Measurements from ENCODE around the gene CTNNA1. TPM values are rescaled to one million over a fixed set of nuclear protein-coding genes. Genes with fewer than 3 reads are reported as not detected.

Gene CTNNA1
- polyA plus RNA-seq, 1 donor (not counting 4 experiments of a cell fraction or from before 2014, with no cell fraction given): 119 TPM

- H3K27ac ChIP-seq (ENCODE audit: control insufficient read depth, insufficient read depth, low read length): no peak overlapping the region
- H3K36me3 ChIP-seq (ENCODE audit: control insufficient read depth in 2 of 2, extremely low read depth in 1 of 2, insufficient read depth in 2 of 2, low read length in 2 of 2): peaks cover 1 to 11% of the 10 kb centered on the region in 2 experiments
- peaks cover 76% of the 10 kb centered on the region for H3K79me2 ChIP-seq (ENCODE audit: control insufficient read depth, insufficient read depth, low read length)
- H3K9me1 ChIP-seq (ENCODE audit: control insufficient read depth, extremely low read depth, insufficient read depth, low read length): no peaks in the 10 kb centered on the region
- DNase-seq (ENCODE audit: low read depth, low spot score) (no peak), FAIRE-seq (peak; percentile 23)
- no peak overlapping the region for H2AFZ ChIP-seq (ENCODE audit: control insufficient read depth, low read length)
- TF ChIP-seq EZH2 (IDR thresholded peaks at IDR 0.05; ENCODE audit: low read length): no peak
- TF ChIP-seq, protein P1, sequence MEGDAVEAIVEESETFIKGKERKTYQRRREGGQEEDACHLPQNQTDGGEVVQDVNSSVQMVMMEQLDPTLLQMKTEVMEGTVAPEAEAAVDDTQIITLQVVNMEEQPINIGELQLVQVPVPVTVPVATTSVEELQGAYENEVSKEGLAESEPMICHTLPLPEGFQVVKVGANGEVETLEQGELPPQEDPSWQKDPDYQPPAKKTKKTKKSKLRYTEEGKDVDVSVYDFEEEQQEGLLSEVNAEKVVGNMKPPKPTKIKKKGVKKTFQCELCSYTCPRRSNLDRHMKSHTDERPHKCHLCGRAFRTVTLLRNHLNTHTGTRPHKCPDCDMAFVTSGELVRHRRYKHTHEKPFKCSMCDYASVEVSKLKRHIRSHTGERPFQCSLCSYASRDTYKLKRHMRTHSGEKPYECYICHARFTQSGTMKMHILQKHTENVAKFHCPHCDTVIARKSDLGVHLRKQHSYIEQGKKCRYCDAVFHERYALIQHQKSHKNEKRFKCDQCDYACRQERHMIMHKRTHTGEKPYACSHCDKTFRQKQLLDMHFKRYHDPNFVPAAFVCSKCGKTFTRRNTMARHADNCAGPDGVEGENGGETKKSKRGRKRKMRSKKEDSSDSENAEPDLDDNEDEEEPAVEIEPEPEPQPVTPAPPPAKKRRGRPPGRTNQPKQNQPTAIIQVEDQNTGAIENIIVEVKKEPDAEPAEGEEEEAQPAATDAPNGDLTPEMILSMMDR (optimal IDR thresholded peaks at IDR 0.05 in 1 of 3, IDR thresholded peaks at IDR 0.05 in 1 of 3, conservative IDR thresholded peaks at IDR 0.05 in 1 of 3; ENCODE audit: extremely low read depth in 1 of 3, insufficient read depth in 2 of 3, low read length in 3 of 3): no peak
- dilution Hi-C loops (cut with MboI; ENCODE audit: extremely low pct_ligation_motif_present, low sequenced_read_pairs): no loop called here
- peaks cover 3% of the 10 kb centered on the region for H3K4me1 ChIP-seq (ENCODE audit: control insufficient read depth, extremely low read depth, insufficient read depth, low read length)
- H3K4me2 ChIP-seq (ENCODE audit: control insufficient read depth, extremely low read depth, insufficient read depth, low read depth, low read length): no peak overlapping the region
- peaks cover 6% of the 10 kb centered on the region for H4K20me1 ChIP-seq (ENCODE audit: control insufficient read depth, extremely low read depth, insufficient read depth, low read length)
- no peak overlapping the region for H3K9ac ChIP-seq (ENCODE audit: control insufficient read depth, extremely low read depth, insufficient read depth, low read length)
- H3K27me3 ChIP-seq (ENCODE audit: control insufficient read depth, extremely low read depth, insufficient read depth, low read length): no peaks in the 10 kb centered on the region
- no peak overlapping the region for H3K4me3 ChIP-seq (ENCODE audit: control insufficient read depth in 2 of 3, extremely low read depth in 1 of 3, insufficient read depth in 2 of 3, low read depth in 1 of 3, low read length in 3 of 3)
- H3K9me3 ChIP-seq (ENCODE audit: control insufficient read depth, low read depth, low read length): no peaks in the 10 kb centered on the region
Observed at GRCh38 chr5:138805096-138805495, 51.9 kb downstream of the CTNNA1 start.

DNA sequence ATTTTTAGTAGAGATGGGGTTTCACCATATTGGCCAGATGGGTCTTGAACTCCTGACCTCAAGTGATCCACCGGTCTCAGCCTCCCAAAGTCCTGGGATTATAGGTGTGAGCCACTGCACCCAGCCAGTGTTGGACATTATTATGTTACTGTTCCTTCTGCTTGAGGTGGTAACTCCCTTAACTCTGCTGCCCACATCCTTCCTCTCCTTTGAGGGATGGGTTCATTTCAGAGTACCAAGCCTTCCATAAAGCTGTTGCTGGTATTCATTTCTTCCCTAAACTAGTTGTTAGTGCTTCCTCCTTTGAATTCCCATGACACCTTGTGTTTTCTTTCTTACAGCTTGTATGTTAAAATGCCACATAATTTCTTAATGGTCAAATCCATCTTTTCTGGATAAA lies 54.0 kb downstream of the CTNNA1 start:
- H3K79me2 ChIP-seq (ENCODE audit: control insufficient read depth, insufficient read depth, low read length): peaks cover 59% of the 10 kb centered on the region
- no peak overlapping the region for H2AFZ ChIP-seq (ENCODE audit: control insufficient read depth, low read length)
- no peak for FAIRE-seq
- H3K4me1 ChIP-seq (ENCODE audit: control insufficient read depth, extremely low read depth, insufficient read depth, low read length): peaks cover 3% of the 10 kb centered on the region
- H3K4me2 ChIP-seq (ENCODE audit: control insufficient read depth, extremely low read depth, insufficient read depth, low read depth, low read length): no peak overlapping the region
- TF ChIP-seq EZH2 (IDR thresholded peaks at IDR 0.05; ENCODE audit: low read length): no peak
- TF ChIP-seq, protein P1 (optimal IDR thresholded peaks at IDR 0.05 in 1 of 3, IDR thresholded peaks at IDR 0.05 in 1 of 3, conservative IDR thresholded peaks at IDR 0.05 in 1 of 3; ENCODE audit: extremely low read depth in 1 of 3, insufficient read depth in 2 of 3, low read length in 3 of 3): no peak
- H3K27ac ChIP-seq (ENCODE audit: control insufficient read depth, insufficient read depth, low read length): no peak overlapping the region
- peaks cover 6% of the 10 kb centered on the region for H4K20me1 ChIP-seq (ENCODE audit: control insufficient read depth, extremely low read depth, insufficient read depth, low read length)
- H3K9me1 ChIP-seq (ENCODE audit: control insufficient read depth, extremely low read depth, insufficient read depth, low read length): no peaks in the 10 kb centered on the region
- dilution Hi-C loops (cut with MboI; ENCODE audit: extremely low pct_ligation_motif_present, low sequenced_read_pairs): no loop called here
- H3K27me3 ChIP-seq (ENCODE audit: control insufficient read depth, extremely low read depth, insufficient read depth, low read length): no peaks in the 10 kb centered on the region
- no peaks in the 10 kb centered on the region for H3K9me3 ChIP-seq (ENCODE audit: control insufficient read depth, low read depth, low read length)
- DNase-seq (ENCODE audit: low read depth, low spot score): no peak
- no peak overlapping the region for H3K4me3 ChIP-seq (ENCODE audit: control insufficient read depth in 2 of 3, extremely low read depth in 1 of 3, insufficient read depth in 2 of 3, low read depth in 1 of 3, low read length in 3 of 3)
- peaks cover 5 to 8% of the 10 kb centered on the region in 2 experiments for H3K36me3 ChIP-seq (ENCODE audit: control insufficient read depth in 2 of 2, extremely low read depth in 1 of 2, insufficient read depth in 2 of 2, low read length in 2 of 2)
- H3K9ac ChIP-seq (ENCODE audit: control insufficient read depth, extremely low read depth, insufficient read depth, low read length): no peak overlapping the region

Data from keratinocyte (primary cell).